ENCODE data around the gene MIDN.

Gene MIDN

GRCh38 chr19:1282588-1283206 is 34.3 kb downstream of the MIDN start:
- DNase-seq (ENCODE audit: low read depth): no peak

DNA sequence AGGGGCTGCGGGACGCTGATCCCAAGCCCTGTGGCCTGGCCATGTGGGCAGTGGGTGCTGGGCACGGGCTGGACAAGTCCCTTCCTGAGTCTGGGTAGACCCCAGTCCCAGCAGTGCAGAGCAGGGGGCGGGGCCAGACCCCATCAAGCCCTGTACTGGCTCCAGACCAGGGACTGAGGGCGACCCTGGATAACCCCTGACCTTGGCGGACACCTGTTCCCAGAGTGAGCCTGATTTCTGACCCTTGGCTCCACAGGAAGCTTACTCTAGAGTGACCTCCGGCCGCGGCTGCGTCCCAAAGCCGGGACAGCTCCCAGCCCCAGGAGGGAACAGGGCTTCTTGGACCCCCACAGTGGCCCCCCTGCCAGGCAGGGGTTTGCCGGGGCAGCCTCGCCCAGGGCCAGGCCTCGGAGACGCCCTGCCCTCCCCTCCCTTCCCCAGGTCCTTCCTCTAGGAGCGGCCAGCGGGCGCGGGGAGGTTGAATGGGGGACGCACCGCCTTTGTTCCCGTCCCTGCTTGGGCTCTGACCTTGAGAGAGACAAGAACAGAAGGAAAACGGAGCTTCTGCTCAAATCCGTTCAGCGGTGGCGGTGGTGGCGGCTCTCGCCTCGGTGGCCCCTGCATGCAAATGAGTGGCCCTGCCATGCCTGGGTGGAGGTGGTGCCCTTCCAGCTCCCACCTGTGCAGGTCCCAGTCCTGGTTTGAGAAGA is 35.0 kb downstream of the MIDN start:
- DNase-seq (ENCODE audit: low read depth): no peak

DNA sequence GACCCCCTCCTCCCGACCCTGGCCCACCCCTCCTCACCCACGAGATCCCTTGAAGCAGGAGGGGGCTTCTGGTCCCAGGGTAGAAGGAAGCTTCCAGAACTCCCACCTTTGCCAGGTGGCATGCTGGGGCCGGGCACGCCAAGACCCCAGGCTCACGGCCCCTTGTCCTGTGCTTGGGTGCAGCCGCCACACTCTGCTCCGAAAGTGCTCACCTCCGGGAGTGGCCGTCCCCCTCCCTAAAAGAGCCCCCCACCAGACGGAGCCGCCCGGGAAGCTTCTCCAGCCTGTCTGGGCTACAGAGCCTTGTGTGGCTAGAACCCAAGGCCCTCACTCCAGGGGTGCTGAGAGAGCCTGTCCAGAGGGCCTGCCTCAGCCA is 35.5 kb downstream of the MIDN start:
- no peak for DNase-seq (ENCODE audit: low read depth)

DNA sequence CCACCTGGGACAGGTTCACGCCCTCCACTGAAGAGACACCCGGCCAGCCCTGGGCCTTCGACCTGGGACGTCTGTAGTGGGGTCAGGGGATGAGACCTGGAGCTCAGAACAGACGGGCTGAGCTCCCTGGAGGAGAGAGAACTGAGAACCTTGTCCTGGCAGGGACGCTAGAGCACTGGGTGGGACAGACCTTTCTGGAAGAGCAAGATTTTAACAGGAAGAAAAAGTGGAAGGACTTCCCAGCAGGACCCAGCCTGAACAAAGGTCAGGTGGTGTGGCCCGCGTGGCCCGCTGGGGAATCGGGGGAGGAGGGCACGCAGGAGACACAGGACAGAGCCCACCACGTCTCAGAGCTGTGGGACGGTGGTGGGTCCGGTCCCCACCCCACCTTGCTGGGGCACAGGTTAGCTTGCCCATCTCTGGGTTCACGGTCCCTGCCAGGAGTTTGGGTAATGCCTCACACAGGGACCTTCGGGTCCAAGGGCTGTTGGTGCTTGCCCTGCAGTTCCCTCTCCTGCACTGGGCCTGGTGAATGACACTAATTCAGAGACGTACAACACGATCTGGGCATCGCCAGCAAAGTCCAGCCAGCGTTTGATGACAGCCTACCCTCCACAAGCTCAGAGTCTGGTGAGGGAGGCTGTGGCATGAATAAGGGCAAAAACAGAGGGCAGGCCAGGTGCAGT is 36.1 kb downstream of the MIDN start:
- no peak for DNase-seq (ENCODE audit: low read depth)

GRCh38 chr19:1284979-1285736 is 36.8 kb downstream of the MIDN start:
- DNase-seq (ENCODE audit: low read depth): no peak

DNA sequence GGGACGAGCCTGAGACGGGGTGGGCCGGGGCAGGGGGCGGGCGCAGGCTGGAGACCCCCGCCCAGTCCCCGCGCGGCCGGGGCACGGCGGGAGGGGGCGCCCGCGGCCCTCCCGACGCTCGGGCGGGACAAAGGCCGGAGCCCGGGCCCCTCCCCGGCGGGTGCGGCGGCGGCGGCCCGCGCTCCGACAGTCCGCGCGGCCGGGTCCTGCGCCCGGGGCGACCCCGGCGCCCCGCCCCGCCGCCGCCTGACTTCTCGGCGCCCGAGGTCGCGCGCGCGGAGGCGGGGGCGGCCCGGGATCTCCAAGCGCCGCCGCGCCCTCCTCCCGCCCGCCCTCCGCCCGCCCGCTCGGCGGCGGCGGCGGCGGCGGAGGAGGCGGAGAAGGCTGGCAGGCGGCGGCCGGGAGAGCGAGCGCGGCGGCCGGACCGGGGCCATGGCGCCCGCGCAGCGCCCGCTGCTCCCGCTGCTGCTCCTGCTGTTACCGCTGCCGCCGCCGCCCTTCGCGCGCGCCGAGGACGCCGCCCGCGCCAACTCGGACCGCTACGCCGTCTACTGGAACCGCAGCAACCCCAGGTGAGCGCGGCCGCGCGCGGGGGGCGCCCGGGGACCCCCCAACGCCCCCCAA is 37.5 kb downstream of the MIDN start, which contains the start of gene EFNA2:
Gene EFNA2, plus strand, starts transcription at position 137 of the 624 bp plus-strand sequence. Its CDS starts 296 bp downstream, at position 433.
- DNase-seq (ENCODE audit: low read depth): no peak

- no peak for DNase-seq (ENCODE audit: low read depth)
Observed at GRCh38 chr19:1286487-1287353, 38.3 kb downstream of the MIDN start.

DNA sequence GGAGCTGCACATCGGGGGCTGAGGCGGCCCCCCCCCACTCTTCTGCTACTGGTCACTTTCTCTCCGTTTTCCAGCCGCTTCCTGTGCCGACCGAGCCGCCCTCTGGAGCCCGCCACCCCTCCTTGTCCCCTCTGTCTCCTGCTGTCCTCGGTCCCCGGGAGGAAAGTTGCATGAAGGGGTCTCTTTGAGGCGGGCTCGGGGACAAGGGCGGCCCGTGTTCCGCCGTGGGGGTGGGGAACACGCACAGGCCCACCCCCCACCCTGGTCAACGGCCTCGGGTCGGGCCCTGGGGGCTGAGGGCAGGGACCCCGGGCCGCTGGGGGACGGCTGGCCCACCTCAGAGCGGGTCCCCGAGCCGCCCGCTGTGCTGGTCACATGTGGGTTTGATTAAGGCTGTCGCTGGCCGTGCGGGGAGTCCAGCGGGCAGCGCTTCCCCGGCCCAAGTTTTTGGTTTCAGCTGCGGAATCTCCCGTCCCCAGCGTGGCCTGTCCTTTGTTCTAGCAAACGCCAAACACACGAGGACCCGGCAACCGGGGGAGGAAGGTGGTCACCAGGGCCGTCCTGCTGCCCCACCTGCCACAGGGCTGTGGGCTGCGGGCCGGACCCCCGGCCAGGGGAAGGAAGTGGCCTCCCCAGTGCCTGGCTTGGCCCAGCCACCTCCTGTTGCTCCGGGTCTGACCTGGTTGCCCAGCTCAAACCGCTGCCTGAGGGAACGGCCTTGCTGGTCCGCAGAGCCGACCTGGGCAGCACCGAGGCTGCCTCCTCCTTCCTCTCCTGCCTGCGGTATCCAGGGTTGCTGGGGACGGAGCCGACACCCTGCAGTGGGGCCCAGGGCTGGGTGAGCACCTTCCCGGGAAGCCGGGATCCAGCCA is 39.2 kb downstream of the MIDN start:
- DNase-seq (ENCODE audit: low read depth): no peak

- DNase-seq (ENCODE audit: low read depth): no peak
Observed at GRCh38 chr19:1288226-1288612, 39.8 kb downstream of the MIDN start.

- no peak for DNase-seq (ENCODE audit: low read depth)
Observed at GRCh38 chr19:1288833-1289685, 40.7 kb downstream of the MIDN start.

DNA sequence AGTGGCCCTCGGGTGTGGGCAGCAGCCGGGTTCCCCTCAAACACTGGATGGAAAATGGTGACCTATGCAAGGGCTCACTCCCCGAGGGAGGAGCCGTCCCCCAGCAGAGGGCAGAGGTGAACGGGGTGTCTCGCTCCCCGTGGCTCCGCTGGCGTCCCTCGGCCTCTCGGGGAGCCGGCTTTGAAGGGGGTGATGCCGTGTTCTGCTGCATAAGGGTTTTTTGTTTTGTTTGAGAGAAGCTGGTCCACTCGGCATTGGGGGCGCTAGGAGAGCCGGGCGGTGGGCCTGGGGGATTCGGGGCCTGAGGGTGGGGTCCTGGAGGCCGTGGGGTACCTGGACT is 41.3 kb downstream of the MIDN start:
- no peak for DNase-seq (ENCODE audit: low read depth)

DNA sequence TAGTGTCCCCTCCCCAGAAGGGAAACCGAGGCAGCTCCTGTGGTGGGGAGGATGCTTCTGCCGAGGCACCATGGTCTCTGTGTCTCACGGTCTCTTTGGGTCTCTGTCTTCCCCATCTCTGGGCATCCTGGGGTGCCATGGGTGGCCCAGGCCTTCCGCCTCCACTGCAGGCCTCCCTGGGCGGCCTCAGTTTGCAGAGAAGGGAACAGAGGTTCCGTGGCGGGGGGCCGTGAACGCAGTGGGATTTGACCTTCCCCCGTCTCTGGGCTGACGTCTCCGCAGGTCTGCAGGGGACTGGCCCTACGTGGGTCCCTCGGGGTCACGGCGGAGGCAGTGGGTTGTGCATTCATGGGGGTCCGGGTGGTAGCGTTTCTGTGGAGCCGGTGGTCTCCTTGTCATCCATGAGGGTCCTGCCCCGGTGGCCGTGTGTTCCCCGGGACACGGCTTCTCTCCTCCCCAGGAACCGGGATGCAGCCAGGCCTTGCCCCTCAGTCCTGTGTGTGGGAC is 41.9 kb downstream of the MIDN start:
- DNase-seq (ENCODE audit: low read depth): no peak

- DNase-seq (ENCODE audit: low read depth): no peak
Observed at GRCh38 chr19:1290703-1291651, 42.6 kb downstream of the MIDN start.

DNA sequence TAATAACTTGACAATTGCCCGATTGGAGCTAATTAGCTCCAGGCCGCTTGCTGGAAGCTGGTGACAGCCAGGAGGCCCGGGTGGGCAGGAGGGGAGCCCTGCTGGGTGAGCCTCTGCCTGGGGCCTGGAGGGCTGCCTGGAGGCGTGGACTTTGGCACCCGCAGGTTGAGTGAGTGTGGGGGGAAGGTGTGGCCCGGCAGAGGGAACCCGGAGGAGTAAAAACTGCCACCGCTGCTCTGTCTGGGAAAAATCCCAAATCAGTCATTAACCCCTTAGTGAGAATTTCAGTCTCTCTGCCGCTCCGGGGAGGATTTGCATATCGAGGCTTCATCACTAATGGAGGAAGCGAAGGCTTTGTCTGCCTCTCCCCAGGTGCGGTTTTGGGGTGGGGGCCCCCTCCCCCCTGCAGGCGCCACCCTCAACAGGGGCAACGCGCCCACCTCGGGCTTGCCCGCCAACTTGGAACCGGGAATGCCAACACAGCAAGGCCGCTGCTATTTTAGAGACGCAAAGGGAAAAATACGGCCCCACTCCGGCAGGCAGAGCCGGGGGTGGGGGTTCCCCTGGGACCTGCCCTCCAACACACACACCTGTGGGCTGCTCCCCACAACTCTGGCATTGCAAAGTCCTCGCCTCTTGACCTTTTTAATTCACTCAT is 43.5 kb downstream of the MIDN start:
- DNase-seq (ENCODE audit: low read depth): no peak

GRCh38 chr19:1292419-1293151 is 44.2 kb downstream of the MIDN start:
- DNase-seq (ENCODE audit: low read depth): no peak

- DNase-seq (ENCODE audit: low read depth): no peak
Observed at GRCh38 chr19:1293782-1294604, 45.6 kb downstream of the MIDN start.

Measured in CMK (cell line).